Measurements from ENCODE around the gene RNF151.

DNA sequence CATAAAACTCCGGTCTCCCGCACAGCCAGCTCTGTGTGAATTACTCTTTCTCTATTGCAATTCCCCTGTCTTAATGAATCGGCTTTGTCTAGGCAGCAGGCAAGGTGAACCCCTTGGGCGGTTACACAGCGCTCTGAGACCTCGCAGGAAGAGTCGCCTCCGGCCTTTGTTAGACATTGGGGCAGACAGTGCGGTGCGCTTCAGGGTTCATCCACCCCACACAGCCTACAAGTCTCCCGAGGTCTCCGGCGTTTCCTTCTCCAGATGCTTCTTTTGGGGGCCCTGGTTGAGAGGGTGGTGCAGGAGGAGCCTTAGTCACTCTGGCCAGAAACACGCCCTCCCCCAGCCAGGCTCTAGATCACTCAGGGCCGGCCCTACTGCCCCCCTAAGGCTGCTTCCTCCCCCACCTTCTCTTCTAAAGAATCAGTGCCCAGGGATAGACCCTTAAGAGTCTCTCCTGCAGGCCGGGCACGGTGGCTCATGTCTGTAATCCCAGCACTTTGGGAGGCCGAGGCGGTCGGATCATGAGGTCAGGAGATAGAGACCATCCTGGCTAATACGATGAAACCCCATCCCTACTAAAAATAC is 21.9 kb upstream of the RNF151 start:
- TF ChIP-seq, protein P1, sequence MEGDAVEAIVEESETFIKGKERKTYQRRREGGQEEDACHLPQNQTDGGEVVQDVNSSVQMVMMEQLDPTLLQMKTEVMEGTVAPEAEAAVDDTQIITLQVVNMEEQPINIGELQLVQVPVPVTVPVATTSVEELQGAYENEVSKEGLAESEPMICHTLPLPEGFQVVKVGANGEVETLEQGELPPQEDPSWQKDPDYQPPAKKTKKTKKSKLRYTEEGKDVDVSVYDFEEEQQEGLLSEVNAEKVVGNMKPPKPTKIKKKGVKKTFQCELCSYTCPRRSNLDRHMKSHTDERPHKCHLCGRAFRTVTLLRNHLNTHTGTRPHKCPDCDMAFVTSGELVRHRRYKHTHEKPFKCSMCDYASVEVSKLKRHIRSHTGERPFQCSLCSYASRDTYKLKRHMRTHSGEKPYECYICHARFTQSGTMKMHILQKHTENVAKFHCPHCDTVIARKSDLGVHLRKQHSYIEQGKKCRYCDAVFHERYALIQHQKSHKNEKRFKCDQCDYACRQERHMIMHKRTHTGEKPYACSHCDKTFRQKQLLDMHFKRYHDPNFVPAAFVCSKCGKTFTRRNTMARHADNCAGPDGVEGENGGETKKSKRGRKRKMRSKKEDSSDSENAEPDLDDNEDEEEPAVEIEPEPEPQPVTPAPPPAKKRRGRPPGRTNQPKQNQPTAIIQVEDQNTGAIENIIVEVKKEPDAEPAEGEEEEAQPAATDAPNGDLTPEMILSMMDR (IDR thresholded peaks at IDR 0.05; ENCODE audit: insufficient read depth, low read depth, low read length), result no peak
- no peak for TF ChIP-seq EZH2 (IDR thresholded peaks at IDR 0.05; ENCODE audit: insufficient read depth, low read length)

Measured in astrocyte (in vitro differentiated cells and primary cell).